ENCODE data around the gene DOK7.

The DOK7 gene

DNA sequence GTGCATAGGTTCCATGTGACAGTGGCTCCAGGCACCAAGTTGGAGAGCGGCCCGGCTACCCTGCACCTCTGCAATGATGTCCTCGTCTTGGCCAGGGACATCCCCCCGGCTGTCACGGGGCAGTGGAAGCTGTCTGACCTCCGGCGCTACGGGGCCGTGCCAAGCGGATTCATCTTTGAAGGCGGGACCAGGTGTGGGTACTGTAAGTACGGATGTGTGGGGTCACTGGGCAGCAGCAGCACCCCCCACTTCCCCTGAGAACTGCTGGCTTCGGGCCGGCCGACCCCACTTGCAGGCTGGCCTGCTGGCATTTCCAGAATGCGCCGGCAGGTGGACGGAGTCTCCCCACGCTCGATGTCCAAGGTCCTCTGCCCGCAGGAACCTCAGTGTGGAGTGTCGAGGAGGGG is 13.2 kb downstream of the DOK7 start:
- H3K4me3 ChIP-seq (replicated peaks; ENCODE audit: low read depth, low read length): no peak overlapping the region
- TF ChIP-seq, protein P1, sequence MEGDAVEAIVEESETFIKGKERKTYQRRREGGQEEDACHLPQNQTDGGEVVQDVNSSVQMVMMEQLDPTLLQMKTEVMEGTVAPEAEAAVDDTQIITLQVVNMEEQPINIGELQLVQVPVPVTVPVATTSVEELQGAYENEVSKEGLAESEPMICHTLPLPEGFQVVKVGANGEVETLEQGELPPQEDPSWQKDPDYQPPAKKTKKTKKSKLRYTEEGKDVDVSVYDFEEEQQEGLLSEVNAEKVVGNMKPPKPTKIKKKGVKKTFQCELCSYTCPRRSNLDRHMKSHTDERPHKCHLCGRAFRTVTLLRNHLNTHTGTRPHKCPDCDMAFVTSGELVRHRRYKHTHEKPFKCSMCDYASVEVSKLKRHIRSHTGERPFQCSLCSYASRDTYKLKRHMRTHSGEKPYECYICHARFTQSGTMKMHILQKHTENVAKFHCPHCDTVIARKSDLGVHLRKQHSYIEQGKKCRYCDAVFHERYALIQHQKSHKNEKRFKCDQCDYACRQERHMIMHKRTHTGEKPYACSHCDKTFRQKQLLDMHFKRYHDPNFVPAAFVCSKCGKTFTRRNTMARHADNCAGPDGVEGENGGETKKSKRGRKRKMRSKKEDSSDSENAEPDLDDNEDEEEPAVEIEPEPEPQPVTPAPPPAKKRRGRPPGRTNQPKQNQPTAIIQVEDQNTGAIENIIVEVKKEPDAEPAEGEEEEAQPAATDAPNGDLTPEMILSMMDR (IDR thresholded peaks at IDR 0.05; ENCODE audit: low read length, missing control alignments): no peak
- no peak for DNase-seq (ENCODE audit: low read depth)

DNA sequence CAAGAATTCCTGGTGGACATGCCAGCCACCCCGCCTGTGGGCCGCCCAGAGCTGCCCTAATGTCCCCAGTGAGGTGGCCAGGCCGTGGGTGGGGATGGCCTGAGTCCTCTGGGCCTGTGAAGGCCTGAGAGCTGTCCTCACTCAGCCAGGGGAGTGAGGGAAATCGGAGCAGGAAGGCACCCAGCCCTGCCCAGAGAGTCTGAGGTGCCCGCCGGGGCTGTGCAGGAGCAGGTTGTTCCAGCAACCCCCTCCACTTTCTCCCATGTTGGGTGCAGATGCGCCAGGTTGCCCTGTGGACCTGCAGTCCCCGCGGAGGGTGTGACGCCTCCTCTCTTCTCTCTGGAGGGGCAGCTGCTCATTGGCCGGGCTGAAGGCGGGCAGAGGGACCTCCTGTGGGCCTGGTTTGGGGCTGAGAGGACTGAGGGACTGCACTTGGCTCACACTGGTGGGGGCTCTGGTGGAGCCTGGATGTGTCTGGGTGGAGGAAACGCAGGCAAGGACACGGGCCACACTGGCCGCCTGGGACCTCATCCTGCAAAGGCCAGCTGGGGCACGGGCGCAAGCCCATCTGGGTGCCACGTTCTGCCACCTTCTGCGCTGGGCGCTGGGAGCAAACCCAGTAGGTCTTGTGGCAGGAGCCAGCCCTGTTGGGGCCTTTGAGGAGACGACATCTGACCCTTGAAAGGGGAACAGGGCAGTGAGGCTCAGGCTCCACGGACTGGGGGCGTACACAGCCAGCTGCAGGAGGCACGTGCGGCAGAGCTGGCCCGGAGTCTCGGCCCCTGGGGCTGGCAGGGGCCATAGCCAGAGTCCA is 14.0 kb downstream of the DOK7 start:
- TF ChIP-seq, protein P1 (IDR thresholded peaks at IDR 0.05; ENCODE audit: low read length, missing control alignments): no peak
- no peak for DNase-seq (ENCODE audit: low read depth)
- H3K4me3 ChIP-seq (replicated peaks; ENCODE audit: low read depth, low read length): no peak overlapping the region

DNA sequence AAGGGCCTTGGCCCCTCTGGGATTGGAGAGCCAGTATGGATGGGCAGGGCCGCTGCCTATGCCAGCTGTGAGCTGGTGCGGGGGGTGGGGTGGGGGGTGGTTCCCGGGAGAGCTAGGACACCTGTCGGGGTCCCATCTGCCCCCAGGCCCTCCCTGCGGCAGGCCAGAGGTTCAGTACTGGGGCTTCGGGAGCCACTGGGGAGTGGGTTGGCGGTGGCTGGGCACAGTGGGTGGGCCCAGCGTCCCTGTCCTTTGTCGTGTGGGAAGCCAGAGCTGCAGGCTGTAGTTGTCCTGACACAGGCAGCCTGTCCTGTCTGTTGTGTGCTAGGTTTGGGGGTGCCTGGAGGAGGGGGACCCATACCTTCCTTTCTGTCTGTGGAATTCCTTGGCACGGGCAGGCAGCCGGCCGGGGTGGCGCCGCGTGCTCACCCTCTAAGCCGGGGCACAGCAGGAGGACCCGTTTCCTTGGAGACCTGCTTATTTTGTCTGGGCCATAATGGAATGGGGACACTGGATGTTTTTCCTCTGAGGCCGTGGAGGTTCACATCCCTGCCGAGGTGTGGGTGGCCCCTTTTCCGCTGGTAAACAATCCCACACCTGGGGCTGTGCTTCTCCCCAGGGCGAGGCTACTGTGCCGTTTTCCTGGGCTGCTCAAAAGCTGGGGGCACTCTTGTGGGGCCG is 14.8 kb downstream of the DOK7 start:
- TF ChIP-seq, protein P1 (IDR thresholded peaks at IDR 0.05; ENCODE audit: low read length, missing control alignments): no peak
- DNase-seq (ENCODE audit: low read depth): no peak
- H3K4me3 ChIP-seq (replicated peaks; ENCODE audit: low read depth, low read length): no peak overlapping the region

DNA sequence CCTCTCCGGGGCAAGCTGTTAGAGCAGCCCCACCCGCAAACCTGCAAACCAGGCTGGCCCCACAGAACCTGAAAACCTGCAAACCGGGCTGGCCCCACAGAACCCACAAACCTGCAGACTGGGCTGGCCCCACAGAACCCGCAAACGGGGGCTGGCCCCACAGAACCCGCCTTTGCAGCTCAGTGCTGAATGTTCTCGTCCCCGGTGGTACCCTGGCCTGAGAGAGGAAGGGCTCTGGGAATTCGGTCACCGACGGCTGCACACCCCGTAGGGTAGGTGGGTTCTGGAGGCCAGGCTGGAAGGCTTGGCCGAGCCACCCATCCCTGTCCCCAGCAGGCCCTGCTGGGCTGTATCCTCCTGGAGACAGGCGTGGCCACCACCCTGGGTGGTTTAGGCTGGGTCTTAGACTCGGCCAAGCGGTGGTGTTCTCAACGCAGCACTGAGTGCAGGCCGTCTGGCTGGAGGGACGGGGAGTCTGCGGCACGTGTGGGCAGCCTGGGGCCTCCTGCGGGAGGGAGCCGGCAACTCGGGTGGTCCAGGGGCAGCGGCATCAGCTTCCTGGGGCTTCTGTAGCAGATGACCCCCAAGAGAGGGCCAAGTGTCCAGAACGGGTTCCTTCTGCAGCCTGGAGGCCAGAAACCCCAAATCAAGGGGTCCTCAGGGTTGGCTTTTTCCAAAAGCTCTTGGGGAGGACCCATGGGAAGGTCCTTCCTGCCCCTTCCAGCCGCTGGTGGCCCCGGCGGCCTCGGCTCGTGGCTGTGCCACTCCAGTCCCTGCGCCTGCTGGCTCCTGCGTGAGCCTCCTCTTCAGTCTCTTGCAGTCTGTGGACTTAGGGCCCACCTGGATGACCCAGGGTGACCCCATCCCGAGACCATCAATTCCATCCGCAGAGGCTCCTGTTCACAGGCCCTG is 15.6 kb downstream of the DOK7 start:
- TF ChIP-seq, protein P1 (IDR thresholded peaks at IDR 0.05; ENCODE audit: low read length, missing control alignments): no peak
- no peak overlapping the region for H3K4me3 ChIP-seq (replicated peaks; ENCODE audit: low read depth, low read length)
- no peak for DNase-seq (ENCODE audit: low read depth)

DNA sequence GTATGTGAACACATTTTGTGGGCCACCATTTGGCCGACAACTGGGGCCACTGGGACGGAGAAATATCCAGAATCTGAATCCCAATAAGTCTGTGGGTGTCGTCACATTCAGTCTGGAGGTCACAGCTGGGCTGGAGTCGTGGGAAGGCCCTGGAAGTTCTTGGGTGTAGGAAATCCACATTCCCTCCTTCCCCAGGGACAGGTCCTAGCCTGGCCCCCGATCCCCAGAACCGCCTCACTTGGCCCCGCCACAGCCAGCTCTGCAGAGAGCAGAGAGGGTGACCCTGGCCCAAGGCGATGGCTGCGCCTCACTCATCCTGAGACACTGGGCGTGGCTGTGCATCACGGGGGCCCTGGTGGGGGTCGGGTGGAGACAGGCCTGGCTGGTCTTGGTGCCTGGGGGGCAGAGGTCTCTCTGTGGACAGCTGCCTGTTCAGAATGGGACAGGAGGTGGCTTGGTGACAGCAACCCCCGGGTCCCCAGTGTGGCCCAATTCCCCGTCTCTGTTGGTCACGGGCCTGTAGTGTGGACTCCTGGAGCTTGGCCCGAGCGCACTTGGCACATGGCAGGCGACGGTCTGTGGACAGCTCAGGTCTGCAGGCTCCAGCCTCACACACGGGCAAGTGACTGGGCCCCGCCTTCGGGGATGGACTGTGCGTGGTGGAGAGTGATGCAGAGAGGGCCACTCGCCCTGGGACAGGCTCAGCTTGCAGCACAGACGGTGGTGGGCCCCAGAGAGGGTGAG is 16.4 kb downstream of the DOK7 start:
- DNase-seq (ENCODE audit: low read depth): no peak
- no peak overlapping the region for H3K4me3 ChIP-seq (replicated peaks; ENCODE audit: low read depth, low read length)
- TF ChIP-seq, protein P1 (IDR thresholded peaks at IDR 0.05; ENCODE audit: low read length, missing control alignments): no peak

DNA sequence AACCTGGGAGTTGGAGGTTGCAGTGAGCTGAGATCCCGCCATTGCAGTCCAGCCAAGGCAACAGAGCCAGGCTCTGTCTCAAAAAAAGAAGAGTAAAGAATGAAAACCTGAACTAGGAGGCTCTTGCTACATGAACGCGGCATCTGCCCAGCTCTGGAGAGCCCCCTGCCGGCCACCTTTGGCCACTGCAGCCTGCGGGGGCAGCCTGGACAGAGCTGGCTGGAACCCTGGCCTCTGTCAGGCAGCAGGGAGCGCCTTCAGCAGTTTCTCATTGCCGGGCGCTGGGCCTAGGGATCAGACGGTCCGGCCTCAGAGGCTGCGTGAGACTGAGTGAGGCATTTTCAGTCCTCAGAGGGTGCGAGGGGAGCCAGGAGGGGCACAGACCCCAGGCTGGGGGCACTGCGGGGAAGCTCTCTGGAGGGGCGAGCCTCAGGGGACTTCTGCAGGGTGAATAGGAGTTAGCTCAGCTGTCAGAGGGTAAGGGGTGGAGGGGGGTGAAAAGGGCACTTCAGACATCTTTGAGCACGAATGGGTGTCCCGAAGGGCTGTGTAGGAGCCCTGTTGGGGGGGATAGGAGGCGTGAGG is 17.5 kb downstream of the DOK7 start:
- DNase-seq (ENCODE audit: low read depth): peak; percentile 75
- H3K4me3 ChIP-seq (replicated peaks; ENCODE audit: low read depth, low read length): no peak overlapping the region
- TF ChIP-seq, protein P1 (IDR thresholded peaks at IDR 0.05; ENCODE audit: low read length, missing control alignments): peak; percentile 98
